Omental fat pad (tissue), 4 donors: ENCODE measurements around the gene RHBG. TPM values are rescaled to one million over a fixed set of nuclear protein-coding genes. Genes with fewer than 3 reads are reported as not detected.

Experiments used
- ATAC-seq: fragments of 150-250 bp; one replicate; pipeline ENCODE4 v1.9.1; 2016; ENCODE audit warnings: mild to moderate bottlenecking, moderate library complexity; ENCODE audit not compliant: low FRiP score
- DNase-seq: peaks from one replicate; pipeline ENCODE4 v3.0.0-alpha.2; 2019; ENCODE audit warnings: low spot score
- total RNA-seq, 4 donors: library from RNA; depleted of rRNA; stranded (reverse); fragments of >200 nt; gene quantifications; one replicate each; pipeline ENCODE4 v1.1.0, GENCODE V29; 2016
- TF ChIP-seq, protein P1 (sequence below), 3 donors: fragments of 450-650 bp; IDR thresholded peaks; one replicate each; pipeline ENCODE4 v1.5.1; 2016 to 2017; ENCODE audit warnings: antibody characterized with exemption in 3 of 3, mild to moderate bottlenecking in 3 of 3, moderate library complexity in 2 of 3

Gene RHBG
- total RNA-seq, 4 donors from 2014 or later, result not detected

GRCh38 chr1:156372876-156373275, 3.9 kb downstream of the RHBG start:
- TF ChIP-seq, protein P1, sequence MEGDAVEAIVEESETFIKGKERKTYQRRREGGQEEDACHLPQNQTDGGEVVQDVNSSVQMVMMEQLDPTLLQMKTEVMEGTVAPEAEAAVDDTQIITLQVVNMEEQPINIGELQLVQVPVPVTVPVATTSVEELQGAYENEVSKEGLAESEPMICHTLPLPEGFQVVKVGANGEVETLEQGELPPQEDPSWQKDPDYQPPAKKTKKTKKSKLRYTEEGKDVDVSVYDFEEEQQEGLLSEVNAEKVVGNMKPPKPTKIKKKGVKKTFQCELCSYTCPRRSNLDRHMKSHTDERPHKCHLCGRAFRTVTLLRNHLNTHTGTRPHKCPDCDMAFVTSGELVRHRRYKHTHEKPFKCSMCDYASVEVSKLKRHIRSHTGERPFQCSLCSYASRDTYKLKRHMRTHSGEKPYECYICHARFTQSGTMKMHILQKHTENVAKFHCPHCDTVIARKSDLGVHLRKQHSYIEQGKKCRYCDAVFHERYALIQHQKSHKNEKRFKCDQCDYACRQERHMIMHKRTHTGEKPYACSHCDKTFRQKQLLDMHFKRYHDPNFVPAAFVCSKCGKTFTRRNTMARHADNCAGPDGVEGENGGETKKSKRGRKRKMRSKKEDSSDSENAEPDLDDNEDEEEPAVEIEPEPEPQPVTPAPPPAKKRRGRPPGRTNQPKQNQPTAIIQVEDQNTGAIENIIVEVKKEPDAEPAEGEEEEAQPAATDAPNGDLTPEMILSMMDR (IDR thresholded peaks at IDR 0.05), result no peak
- DNase-seq, result no peak
- ATAC-seq, result no peak

- ATAC-seq (no peak), DNase-seq (no peak)
- TF ChIP-seq, protein P1 (IDR thresholded peaks at IDR 0.05), result no peak
These were observed 4.5 kb downstream of the RHBG start for GRCh38 chr1:156373546-156373945.

GRCh38 chr1:156376146-156376545, 7.1 kb downstream of the RHBG start:
- TF ChIP-seq, protein P1 (IDR thresholded peaks at IDR 0.05), result no peak
- DNase-seq (no peak), ATAC-seq (no peak)

DNA sequence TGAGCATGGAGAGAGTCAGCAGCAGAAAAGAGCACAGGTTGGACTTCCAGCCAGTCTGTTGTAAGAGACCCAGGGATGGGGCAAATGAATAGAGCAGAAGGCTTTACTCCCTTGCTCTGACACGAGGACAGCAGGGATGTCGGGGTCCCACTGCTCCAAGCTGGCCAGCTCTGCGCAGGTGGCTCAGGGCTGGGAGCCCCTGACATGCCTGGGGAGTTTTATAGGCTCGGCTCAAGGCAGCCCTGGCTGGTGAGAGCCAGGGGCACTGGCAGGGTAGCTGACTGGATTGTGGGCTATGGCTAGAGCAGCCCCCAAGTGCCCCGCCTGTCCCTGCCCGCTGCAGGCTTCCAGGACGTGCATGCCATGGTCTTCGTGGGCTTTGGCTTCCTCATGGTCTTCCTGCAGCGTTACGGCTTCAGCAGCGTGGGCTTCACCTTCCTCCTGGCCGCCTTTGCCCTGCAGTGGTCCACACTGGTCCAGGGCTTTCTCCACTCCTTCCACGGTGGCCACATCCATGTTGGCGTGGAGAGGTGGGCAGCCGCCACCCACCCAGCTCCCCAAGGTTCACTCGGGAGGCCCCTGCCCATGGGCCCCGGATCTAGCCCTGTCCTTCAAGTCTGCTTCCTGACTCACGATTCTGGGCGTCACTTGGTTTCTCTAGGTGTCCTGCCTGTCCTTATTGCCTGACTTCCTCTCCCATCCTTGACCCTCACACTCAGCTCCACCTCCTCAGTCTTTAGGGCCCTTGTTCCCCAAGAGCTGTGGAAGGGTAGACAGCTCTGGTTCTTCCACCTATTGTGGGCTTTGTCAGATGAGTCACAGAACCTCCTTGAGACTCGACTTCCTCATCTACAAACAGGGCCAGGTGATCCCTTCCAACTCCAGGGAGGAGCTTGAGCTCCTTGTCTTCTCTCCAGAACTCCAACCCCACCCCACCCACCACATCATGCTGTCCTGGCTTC, 8.2 kb downstream of the RHBG start:
- TF ChIP-seq, protein P1 (IDR thresholded peaks at IDR 0.05), result no peak
- ATAC-seq (no peak), DNase-seq (no peak)

- TF ChIP-seq, protein P1 (IDR thresholded peaks at IDR 0.05), result no peak
- ATAC-seq, result no peak
- no peak for DNase-seq
These were observed 9.5 kb downstream of the RHBG start for GRCh38 chr1:156378557-156378956.

- TF ChIP-seq, protein P1 (IDR thresholded peaks at IDR 0.05), result no peak
- ATAC-seq (no peak), DNase-seq (no peak)
These were observed 10.6 kb downstream of the RHBG start for GRCh38 chr1:156379420-156380165.
